ENCODE measurements around the gene LACRT.
"Not testable (repeated sequence)": the region's sequence is repeated elsewhere in the genome, so short reads cannot be mapped to it uniquely, and the experiment has no call there.

- not testable (repeated sequence) for TF ChIP-seq CTCF (IDR thresholded peaks at IDR 0.05; ENCODE audit: poor library complexity); EZH2 (IDR thresholded peaks at IDR 0.05; ENCODE audit: borderline replicate concordance); EZH2phosphoT487 (IDR thresholded peaks at IDR 0.05; ENCODE audit: low read depth, severe bottlenecking, unreplicated experiment)
Observed at GRCh38 chr12:54665022-54665635, 30.4 kb upstream of the LACRT start.
